T-helper 1 cell treated with Interleukin-12 subunit alpha and Interleukin-12 subunit beta and Interleukin-4 antibody, amounts not matched to agents 30 μg/mL and 1 μg/mL, for 36 hours (primary cell): ENCODE measurements around the gene GIPR.
"Not testable (repeated sequence)": the region's sequence is repeated elsewhere in the genome, so short reads cannot be mapped to it uniquely, and the experiment has no call there.

Experiments
- H3K27ac Mint-ChIP-seq: one replicate; pipeline ENCODE4 v1.8.0; 2021; ENCODE audit warnings: mild to moderate bottlenecking, mixed read lengths
- H3K27me3 Mint-ChIP-seq: one replicate; pipeline ENCODE4 v1.8.0; 2021; ENCODE audit warnings: low read depth, mixed read lengths
- H3K36me3 Mint-ChIP-seq: one replicate; pipeline ENCODE4 v1.8.0; 2021; ENCODE audit warnings: low read depth, mixed read lengths
- H3K4me1 Mint-ChIP-seq: one replicate; pipeline ENCODE4 v1.8.0; 2021; ENCODE audit warnings: low read depth, mixed read lengths
- H3K4me3 Mint-ChIP-seq: one replicate; pipeline ENCODE4 v1.8.0; 2021; ENCODE audit warnings: mild to moderate bottlenecking, moderate library complexity, mixed read lengths
- H3K9me3 Mint-ChIP-seq: one replicate; pipeline ENCODE4 v1.8.0; 2021; ENCODE audit warnings: mixed read lengths

Gene GIPR

DNA sequence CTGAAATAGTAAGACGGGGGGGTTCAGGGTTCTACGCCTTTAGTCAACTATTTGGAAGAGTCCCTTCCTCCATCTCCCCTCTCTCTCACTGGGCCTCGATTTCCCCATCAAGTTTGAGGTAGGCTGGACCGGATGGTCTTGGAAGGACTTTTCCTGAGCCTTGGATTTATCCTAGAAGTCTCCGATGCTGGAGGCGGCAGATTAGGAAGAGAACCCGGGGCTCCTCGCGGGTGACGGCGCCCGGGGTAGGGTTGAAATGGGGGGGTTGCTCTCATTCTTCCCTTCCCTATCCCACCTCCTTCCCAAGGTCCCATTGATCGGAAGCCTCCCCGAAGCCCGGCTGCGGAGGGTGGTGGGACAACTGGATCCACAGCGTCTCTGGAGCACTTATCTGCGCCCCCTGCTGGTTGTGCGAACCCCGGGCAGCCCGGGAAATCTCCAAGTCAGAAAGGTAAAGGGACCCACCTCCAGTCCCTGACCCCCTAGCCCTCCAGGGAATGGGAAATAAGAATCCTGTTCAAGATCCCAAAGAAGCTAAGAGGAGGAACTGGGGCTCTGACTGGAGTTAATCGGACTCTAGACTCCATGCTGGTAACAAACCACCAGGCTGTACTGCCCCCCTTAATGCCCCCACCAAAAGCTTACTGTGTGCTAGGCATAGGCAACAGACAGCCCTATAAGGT, 25.2 kb downstream of the GIPR start:
- peak overlapping the region; percentile 97 for H3K27ac Mint-ChIP-seq
- no peaks in the 10 kb centered on the region for H3K9me3 Mint-ChIP-seq
- peak overlapping the region; percentile 99 for H3K4me3 Mint-ChIP-seq
- H3K4me1 Mint-ChIP-seq: peaks cover 14% of the 10 kb centered on the region
- no peaks in the 10 kb centered on the region for H3K27me3 Mint-ChIP-seq
- peaks cover 18% of the 10 kb centered on the region for H3K36me3 Mint-ChIP-seq

DNA sequence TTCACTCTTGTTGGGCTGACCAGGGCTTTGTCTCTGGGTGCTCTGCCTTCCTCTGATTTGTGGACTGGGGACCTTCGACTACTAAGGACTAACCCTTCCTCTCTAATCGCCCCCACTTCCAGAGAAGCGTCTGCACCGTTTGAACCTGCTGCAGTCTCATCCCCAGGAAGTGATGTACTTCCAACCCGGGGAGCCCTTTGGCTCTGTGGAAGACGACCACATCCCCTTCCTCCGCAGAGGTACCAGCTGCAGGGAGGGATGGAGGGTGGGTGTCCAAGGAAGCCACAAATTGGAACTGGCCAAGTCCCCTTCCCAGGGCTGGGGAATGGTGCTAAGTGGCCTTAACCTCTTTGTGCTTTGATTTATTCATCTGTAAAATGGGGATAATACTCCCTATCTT, 33.7 kb downstream of the GIPR start:
- Mint-ChIP-seq H3K27me3 (no peaks in the 10 kb centered on the region), H3K27ac (no peak overlapping the region), H3K4me3 (no peak overlapping the region), H3K36me3 (peaks cover 11% of the 10 kb centered on the region), H3K4me1 (no peaks in the 10 kb centered on the region), H3K9me3 (no peaks in the 10 kb centered on the region)

DNA sequence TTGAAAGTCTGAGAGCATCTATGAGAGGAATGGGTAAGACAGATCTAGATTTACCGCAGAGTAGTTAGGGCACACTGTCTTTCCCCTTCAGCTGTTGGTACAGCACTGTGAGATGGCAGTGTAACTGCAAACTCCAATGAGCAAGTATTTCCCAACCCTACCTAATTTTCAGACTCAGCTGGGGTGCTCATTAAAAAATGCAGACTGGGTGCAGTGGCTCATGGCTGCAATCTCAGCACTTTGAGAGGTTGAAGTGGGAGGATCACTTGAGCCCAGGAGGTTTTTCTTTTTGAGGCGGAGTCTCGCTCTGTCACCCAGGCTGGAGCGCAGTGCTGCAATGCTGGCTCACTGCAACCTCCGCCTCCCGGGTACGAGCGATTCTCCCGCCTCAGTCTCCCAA, 37.1 kb downstream of the GIPR start:
- Mint-ChIP-seq H3K4me1 (peaks cover 1% of the 10 kb centered on the region), H3K9me3 (no peaks in the 10 kb centered on the region), H3K36me3 (peaks cover 13% of the 10 kb centered on the region)

DNA sequence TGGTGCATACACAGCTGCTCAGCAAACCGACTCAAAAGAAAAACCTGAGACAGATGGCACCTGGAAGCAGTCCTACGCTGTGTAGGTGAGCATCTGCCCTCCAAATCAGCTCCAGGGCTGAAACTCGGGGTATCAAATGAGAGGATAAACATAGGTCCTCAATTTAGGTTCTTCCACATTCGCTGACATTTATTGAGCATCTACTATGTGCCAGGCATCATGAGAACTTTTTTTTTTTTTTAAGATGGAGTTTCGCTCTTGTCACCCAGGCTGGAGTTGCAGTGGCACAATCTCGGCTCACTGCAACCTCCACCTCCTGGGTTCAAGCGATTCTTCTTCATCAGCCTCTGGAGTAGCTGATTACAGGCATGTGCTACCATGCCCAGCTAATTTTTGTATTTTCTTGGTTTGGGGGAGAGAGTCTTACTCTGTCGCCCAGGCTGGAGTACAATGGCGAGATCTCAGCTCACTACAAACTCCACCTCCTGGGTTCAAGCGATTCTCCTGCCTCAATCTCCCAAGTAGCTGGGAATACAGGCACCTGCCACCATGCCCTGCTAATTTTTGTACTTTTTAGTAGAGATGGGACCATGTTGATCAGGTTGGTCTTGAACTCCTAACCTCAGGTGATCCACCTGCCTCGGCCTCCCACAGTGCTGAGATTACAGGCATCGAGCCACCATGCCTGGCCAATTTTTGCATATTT, 37.8 kb downstream of the GIPR start:
- no peaks in the 10 kb centered on the region for H3K27me3 Mint-ChIP-seq
- H3K4me1 Mint-ChIP-seq: peaks cover 6% of the 10 kb centered on the region
- peaks cover 18% of the 10 kb centered on the region for H3K36me3 Mint-ChIP-seq
- H3K27ac Mint-ChIP-seq: no peak overlapping the region
- no peak overlapping the region for H3K4me3 Mint-ChIP-seq
- H3K9me3 Mint-ChIP-seq: no peaks in the 10 kb centered on the region

More for the DNA sequence above, 37.1 kb downstream of the GIPR start:
- no peak overlapping the region for H3K4me3 Mint-ChIP-seq
- no peak overlapping the region for H3K27ac Mint-ChIP-seq
- H3K27me3 Mint-ChIP-seq: no peaks in the 10 kb centered on the region

DNA sequence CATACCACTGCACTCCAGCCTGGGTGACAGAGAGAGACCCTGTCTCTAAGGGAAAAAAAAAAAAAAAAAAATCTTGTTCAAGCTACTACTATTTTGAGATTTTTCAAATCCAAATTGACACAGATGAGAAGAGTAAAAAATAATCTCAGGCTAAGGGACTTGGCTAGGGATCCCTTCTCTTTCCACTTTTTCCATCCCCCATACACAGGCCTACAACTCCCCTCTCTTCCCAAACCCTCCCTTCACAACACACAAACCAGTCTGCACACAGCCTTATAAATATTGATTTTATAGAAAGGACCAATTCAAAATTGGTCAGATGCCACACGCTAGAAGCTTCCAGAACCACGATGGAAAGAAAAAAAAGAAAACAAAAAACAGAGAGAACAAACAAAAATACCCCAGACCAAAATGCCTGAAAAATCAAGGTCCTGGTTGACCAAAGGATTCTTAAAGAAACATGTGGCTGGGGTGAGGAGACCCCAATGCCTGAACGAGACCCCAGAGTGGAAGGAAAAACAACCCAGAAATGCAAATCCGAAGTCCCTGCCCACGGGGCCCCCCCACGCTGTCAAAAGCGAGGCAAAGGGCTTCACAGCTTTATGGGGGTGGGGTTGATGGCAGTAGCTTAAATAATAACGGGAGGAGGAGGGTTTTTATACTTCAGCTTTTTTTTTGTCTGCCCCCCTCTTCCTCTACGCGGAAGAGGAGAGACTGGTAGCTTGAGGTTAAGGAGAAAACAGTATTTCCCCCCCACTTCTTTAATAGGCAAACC, 42.5 kb downstream of the GIPR start:
- H3K27ac Mint-ChIP-seq: no peak overlapping the region
- H3K27me3 Mint-ChIP-seq: no peaks in the 10 kb centered on the region
- H3K4me1 Mint-ChIP-seq: peaks cover 9% of the 10 kb centered on the region
- no peaks in the 10 kb centered on the region for H3K9me3 Mint-ChIP-seq
- no peak overlapping the region for H3K4me3 Mint-ChIP-seq
- H3K36me3 Mint-ChIP-seq: peaks cover 13% of the 10 kb centered on the region

DNA sequence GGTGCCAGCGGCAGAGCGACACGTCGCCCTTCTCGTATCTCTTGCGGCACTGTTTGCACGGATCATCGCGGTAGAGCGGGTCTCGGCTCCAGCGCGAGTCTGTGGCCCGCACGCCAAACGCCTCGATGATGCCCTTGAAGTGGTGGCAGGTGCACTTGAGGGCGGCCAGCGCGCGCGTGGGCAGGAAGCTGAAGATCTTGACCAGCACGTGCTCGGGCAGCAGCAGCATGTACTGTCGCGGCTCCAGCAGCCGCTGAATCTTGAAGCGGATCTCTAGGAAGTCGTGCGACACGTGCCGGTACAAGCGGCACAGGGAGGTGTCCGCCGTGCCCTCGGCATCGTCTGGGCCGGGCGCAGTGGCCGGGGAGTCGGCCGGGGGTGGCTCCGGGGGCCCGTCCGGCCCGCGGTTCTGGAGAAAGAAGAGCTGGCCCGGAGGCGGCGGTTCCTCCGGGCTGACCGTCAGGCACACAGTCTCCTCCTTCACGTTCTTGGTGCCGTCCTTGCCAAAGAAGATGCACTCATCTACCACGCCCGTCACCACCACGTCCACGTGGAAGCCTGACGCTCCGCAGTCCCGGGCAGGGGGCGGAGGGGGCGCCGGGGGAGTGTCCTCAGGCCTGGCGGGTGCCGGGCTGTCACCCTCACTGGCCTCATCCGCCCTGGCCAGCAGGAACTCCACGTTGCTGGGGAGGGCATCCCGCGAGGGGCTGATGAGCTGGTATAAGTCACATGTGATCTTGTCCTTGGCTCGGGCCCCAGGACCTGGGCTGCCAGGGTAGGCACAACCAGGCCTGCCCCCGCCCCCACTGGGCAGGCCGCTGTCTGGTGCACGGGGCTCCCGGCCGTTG, 44.1 kb downstream of the GIPR start:
- Mint-ChIP-seq H3K36me3 (peaks cover 13% of the 10 kb centered on the region), H3K27ac (no peak overlapping the region), H3K4me3 (no peak overlapping the region), H3K4me1 (peaks cover 19% of the 10 kb centered on the region), H3K9me3 (no peaks in the 10 kb centered on the region), H3K27me3 (no peaks in the 10 kb centered on the region)

DNA sequence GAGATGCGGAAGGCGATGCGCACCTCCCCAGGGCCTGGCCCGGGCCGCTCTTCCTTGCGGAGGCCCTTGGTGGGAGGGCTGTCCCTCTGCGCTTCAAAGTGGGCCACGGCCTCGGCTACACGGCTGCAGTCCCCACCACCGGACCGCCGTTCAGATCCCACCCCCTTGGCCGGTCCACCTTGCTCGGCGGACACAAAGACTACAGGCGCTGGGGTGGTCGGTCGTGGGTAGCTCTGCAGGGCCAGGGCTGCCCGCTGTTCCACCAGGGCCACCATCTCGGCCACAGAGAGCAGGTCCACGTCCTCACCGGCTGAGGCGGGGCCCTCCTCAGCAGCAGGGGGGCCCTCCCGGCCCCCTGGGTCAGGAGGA, 44.7 kb downstream of the GIPR start:
- Mint-ChIP-seq H3K27ac (no peak overlapping the region), H3K4me3 (no peak overlapping the region), H3K4me1 (peaks cover 23% of the 10 kb centered on the region), H3K27me3 (no peaks in the 10 kb centered on the region), H3K36me3 (peaks cover 13% of the 10 kb centered on the region), H3K9me3 (no peaks in the 10 kb centered on the region)

DNA sequence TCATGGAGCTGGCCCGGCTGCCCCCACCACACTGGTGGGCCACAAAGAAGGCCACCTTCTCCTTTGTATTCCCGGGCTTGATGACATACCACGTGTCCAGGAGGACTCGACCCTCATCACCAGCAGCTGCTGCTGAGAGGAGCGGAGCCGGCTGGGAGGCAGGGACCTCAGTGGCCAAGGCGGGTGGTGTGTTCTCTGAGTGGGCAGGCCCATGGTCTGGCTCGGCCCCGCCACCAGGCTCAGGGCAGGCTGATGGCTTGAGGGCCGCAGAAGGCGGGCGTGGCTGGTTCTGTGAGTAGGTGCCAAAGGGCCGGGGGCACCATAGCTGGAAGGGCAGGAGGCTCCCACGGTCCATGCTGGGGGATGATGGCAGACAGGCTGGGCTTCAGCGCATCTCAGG, 45.1 kb downstream of the GIPR start:
- no peaks in the 10 kb centered on the region for H3K9me3 Mint-ChIP-seq
- H3K4me3 Mint-ChIP-seq: no peak overlapping the region
- no peaks in the 10 kb centered on the region for H3K27me3 Mint-ChIP-seq
- peaks cover 25% of the 10 kb centered on the region for H3K4me1 Mint-ChIP-seq
- peaks cover 13% of the 10 kb centered on the region for H3K36me3 Mint-ChIP-seq
- no peak overlapping the region for H3K27ac Mint-ChIP-seq

DNA sequence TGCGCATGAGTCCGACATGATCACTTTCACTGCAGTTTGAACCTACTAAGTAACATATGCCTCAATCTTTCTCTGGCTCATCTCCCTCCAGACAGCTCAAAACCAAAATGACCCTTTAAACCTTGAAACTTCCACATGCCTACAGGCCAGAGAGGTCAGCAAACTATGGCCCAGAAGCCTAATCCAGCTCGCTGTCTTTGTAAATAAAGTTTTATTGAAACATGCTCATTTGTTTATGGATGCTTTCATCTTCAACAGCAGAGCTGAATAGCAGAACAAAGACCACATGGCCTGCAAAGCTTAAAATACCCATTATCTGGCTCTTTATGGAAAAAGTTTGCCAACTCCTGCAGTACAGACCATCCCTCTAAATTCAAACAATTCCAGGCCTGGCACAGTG, 47.1 kb downstream of the GIPR start:
- Mint-ChIP-seq H3K4me3 (no peak overlapping the region), H3K4me1 (peaks cover 30% of the 10 kb centered on the region), H3K27me3 (no peaks in the 10 kb centered on the region), H3K9me3 (no peaks in the 10 kb centered on the region), H3K27ac (no peak overlapping the region), H3K36me3 (peaks cover 18% of the 10 kb centered on the region)

DNA sequence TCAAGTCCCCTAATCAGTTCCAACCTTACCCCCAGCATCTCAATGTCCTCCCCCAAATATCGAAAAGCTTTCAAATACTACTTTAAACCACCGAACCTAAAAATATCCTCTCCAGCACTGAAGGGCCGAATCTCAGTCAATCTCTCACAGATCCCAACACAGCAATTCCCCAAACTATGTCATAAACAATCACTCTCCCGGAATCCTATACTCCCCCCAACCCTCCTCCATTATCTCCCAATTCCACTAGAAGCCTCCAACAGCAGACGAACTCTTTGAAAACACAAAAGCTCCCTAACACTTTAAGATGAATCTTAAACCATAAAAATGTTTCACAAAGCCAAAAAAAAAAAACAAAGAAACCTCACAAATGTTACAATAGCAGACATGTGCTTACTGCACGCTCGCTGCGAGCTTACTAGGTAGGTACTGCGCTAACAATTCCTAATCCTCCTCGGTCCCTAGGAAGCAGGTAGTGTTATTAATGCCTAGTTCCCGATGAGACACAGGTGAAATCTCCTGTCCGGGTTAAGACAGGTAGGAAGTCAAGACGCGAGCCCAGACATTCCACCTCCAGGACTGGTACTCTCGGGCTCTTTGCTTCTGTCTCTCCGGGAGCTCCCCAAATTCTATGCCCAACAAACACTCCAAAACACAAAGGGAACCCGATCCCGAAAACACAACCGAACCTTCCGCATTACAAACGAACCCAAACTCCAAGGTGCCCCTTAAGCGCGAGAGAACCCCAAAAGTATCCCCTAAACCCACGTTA, 48.5 kb downstream of the GIPR start:
- Mint-ChIP-seq H3K27me3 (no peaks in the 10 kb centered on the region), H3K4me3 (peak overlapping the region; percentile 94), H3K27ac (peak overlapping the region; percentile 93), H3K4me1 (peaks cover 25% of the 10 kb centered on the region), H3K9me3 (no peaks in the 10 kb centered on the region), H3K36me3 (peaks cover 18% of the 10 kb centered on the region)

DNA sequence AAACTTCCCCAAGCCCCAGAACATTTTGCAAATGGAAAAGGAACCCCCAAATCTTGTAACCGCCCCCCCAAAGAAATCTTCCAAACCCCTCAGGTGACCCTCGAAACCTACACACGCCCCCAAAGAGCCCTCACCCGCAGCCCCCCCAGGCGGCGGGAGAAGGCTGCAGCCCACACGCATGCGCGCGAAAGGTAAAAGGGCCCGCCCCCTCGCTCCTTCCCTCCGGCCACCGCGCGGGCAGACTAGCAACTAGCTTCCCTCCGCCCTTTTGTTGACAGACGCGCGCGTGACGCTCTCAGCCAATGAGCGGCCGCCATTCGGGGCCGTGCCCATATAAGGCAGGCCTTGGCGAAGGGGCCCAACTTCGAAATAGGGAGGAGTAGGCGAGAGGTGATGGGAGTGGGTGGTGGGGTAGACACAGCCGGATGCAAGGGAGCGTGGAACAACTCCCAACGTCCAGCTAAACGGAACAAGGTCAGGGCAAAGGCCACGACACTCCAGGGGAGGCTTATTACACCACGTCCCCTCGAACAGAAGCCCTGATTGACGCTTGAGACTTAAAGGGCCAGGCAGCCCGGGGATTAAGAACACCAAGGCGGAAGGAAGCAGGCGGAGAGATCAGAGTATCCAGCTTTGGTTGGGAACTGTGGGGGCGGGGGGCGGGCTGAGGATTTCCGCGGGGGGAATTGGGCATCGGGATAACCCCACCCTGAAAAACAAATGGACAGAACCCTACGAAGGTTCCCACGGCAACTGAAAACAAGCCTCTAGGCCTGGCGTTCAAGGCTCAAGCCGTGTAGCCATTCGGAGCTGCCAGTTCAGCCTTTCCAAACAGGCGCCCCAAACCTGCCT, 49.3 kb downstream of the GIPR start:
- H3K4me3 Mint-ChIP-seq: peak overlapping the region; percentile 94
- no peaks in the 10 kb centered on the region for H3K9me3 Mint-ChIP-seq
- H3K27me3 Mint-ChIP-seq: no peaks in the 10 kb centered on the region
- peaks cover 25% of the 10 kb centered on the region for H3K4me1 Mint-ChIP-seq
- H3K27ac Mint-ChIP-seq: peak overlapping the region; percentile 93
- peaks cover 23% of the 10 kb centered on the region for H3K36me3 Mint-ChIP-seq

DNA sequence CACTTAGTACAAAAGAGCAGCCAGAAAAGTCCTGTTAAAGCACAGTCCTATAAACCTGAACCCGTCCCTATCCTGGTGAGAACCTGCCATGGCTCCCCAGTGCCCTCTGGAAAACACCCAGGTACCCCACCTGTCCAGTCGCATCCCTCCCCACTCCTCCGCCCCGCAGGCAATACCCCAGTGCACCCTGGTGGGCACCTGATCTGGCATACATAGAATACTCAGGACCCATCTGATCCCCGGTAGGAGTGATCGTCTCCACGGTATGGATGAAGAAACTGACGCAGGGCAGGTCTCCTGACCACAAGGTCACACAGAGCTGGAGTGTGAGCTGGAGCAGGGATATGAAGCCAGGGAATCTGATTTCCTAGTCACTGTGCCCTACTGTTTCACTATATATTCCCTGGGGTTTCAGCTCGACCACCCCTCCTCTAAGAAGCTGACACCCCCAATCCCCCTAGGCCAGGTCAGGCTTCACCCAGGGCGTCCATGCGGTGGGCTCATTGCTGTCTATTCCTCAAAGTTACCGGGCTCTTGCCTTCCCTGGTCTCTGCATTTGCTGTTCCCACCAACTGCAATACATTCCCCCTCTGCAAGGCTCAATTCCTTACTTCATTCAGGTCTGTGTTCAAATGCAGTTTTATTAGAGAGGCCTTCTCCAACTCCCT, 50.1 kb downstream of the GIPR start:
- Mint-ChIP-seq H3K4me1 (peaks cover 25% of the 10 kb centered on the region), H3K27ac (peak overlapping the region; percentile 93)

DNA sequence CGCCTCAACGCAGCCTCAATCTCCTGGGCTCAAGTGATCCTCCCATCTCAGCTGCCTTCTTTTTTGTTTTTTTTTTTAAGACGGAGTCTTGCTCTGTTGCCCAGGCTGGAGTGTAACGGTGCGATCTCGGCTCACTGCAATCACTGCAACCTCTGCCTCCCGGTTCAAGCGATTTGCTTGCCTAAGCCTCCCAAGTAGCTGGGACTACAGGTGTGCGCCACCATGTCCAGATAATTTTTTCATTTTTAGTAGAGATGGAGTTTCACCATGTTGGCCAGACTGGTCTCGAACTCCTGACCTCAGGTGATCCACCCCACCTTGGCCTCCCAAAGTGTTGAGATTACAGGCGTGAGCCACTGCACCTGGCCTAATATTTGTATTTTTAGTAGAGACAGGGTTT, 52.0 kb downstream of the GIPR start:
- Mint-ChIP-seq H3K4me1 (peaks cover 29% of the 10 kb centered on the region), H3K36me3 (peaks cover 23% of the 10 kb centered on the region)
- not testable (repeated sequence) for H3K27ac Mint-ChIP-seq, H3K9me3 Mint-ChIP-seq, H3K4me3 Mint-ChIP-seq, H3K27me3 Mint-ChIP-seq

More for the DNA sequence above, 50.1 kb downstream of the GIPR start:
- no peaks in the 10 kb centered on the region for H3K27me3 Mint-ChIP-seq
- H3K4me3 Mint-ChIP-seq: peak overlapping the region; percentile 94
- H3K9me3 Mint-ChIP-seq: no peaks in the 10 kb centered on the region
- H3K36me3 Mint-ChIP-seq: peaks cover 23% of the 10 kb centered on the region
